ENCODE data around the gene FABP6.
A peak's percentile ranks its signal among the peaks of the same experiment; 100 is the strongest.

Gene FABP6

DNA sequence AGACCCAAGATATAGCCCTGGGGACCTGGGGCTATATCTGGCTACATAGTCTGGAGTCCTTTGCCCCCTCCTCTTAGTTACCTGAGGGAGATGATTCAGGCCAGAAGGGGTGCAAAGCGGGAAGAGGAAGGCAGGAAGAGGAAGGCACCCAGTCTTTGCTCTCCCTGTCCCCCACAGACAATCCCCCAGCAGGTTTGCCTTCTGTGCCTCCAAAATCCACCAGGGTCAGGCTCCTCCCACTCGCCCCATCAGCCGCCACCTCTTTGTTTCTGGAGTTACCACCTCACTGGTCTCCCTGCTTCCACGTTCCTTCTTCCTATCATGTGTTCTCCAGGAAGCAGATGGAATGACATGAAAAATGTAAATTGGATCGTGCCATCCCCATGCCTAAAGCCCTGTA is 31.2 kb upstream of the FABP6 start:
- H3K4me3 ChIP-seq (ENCODE audit: low read depth, low read length) = peak overlapping the region; percentile 29; the same call in 1 of the 2 replicates
- H3K36me3 ChIP-seq = no peaks in the 10 kb centered on the region
- DNase-seq = no peak
- TF ChIP-seq, protein P1, sequence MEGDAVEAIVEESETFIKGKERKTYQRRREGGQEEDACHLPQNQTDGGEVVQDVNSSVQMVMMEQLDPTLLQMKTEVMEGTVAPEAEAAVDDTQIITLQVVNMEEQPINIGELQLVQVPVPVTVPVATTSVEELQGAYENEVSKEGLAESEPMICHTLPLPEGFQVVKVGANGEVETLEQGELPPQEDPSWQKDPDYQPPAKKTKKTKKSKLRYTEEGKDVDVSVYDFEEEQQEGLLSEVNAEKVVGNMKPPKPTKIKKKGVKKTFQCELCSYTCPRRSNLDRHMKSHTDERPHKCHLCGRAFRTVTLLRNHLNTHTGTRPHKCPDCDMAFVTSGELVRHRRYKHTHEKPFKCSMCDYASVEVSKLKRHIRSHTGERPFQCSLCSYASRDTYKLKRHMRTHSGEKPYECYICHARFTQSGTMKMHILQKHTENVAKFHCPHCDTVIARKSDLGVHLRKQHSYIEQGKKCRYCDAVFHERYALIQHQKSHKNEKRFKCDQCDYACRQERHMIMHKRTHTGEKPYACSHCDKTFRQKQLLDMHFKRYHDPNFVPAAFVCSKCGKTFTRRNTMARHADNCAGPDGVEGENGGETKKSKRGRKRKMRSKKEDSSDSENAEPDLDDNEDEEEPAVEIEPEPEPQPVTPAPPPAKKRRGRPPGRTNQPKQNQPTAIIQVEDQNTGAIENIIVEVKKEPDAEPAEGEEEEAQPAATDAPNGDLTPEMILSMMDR (IDR thresholded peaks at IDR 0.05; ENCODE audit: low read depth, low read length) = no peak
- no peaks in the 10 kb centered on the region for H3K27me3 ChIP-seq
- no peaks in the 10 kb centered on the region for H3K9me3 ChIP-seq
- peaks cover 18% of the 10 kb centered on the region for H3K4me1 ChIP-seq

DNA sequence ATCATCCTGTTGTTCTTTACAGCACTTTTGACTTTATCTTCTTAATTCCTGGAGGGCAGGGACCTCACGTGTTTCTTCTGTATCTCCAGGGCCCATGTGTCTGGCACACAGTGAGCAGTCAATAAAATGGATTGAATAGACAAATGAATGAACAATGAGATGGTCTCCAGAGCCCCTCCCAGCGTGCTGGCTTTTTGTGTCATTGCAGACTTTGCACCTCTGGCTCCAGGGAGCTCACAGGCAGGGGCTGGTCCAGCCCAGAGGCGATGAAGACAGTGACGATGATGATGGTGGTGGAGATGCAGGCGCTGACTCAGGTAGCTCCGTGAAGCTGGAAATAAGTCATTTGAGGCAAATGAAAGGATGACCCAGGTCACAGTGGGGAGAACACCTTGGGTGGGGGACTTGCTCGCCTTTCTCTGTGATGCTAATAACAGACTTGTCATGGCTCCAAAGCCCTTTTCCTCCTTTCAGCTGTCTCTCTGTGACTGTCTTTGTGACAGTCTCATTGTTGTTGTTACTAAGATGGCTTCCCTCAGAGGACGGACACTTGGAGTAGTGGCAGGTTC is 30.4 kb upstream of the FABP6 start:
- DNase-seq = peak; percentile 40
- H3K36me3 ChIP-seq = no peaks in the 10 kb centered on the region
- H3K9me3 ChIP-seq = no peaks in the 10 kb centered on the region
- peaks cover 18% of the 10 kb centered on the region for H3K4me1 ChIP-seq
- peak overlapping the region; percentile 66 for H3K4me3 ChIP-seq (ENCODE audit: low read depth, low read length)
- TF ChIP-seq, protein P1 (IDR thresholded peaks at IDR 0.05; ENCODE audit: low read depth, low read length) = no peak
- H3K27me3 ChIP-seq = no peaks in the 10 kb centered on the region

DNA sequence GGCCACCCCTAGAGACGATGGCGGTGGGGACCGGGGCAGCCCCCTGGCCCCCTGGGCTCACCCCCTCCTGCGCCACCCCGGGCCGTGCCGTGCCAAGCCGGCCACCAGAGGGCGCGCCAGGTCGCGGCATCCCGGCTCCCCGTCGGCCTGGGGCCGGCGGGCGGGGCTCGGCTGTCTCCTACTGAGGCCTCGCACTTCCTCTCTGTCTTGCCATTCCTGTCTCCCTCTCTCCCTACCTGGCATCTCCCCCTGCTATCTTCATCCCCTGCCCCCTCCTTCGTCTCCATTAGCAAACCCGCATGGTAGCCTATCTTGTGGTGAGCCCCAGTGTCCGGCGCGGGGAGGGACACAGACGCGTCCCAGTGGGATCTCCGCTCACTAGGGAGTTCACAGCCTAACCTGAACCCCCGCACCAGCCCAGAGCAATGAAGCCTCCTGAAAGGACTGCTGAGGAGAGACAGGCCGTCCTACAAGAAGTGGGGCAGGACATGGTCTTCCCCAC is 29.8 kb upstream of the FABP6 start:
- no peaks in the 10 kb centered on the region for H3K36me3 ChIP-seq
- peaks cover 18% of the 10 kb centered on the region for H3K4me1 ChIP-seq
- peak overlapping the region; percentile 66 for H3K4me3 ChIP-seq (ENCODE audit: low read depth, low read length)
- no peaks in the 10 kb centered on the region for H3K9me3 ChIP-seq
- TF ChIP-seq, protein P1 (IDR thresholded peaks at IDR 0.05; ENCODE audit: low read depth, low read length) = peak; percentile 71
- H3K27me3 ChIP-seq = no peaks in the 10 kb centered on the region
- peak; percentile 87 for DNase-seq

DNA sequence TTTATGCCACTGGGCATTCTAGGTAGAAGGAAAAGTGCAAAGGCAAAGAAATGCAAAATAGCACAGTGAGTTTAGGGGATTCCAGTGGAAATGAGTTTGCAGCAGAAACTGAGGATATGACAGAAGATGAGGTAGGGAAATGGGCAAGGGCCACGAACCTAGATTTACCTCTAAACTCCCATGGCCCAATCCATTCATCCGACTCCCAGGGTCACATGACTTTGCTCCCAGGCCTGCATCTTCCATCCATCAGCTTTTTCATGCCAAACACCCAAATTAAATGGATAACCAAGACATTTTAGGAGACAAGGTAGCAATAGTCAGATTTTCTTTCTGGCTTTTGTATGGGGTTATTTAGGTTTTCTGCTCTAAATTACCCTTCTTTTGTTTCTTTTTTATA is 22.2 kb upstream of the FABP6 start:
- Histone ChIP-seq H3K9me3 (no peaks in the 10 kb centered on the region), H3K36me3 (no peaks in the 10 kb centered on the region), H3K4me3 (ENCODE audit: low read depth, low read length) (no peak overlapping the region), H3K27me3 (no peaks in the 10 kb centered on the region), H3K4me1 (no peaks in the 10 kb centered on the region)
- TF ChIP-seq, protein P1 (IDR thresholded peaks at IDR 0.05; ENCODE audit: low read depth, low read length) = no peak
- DNase-seq = no peak

DNA sequence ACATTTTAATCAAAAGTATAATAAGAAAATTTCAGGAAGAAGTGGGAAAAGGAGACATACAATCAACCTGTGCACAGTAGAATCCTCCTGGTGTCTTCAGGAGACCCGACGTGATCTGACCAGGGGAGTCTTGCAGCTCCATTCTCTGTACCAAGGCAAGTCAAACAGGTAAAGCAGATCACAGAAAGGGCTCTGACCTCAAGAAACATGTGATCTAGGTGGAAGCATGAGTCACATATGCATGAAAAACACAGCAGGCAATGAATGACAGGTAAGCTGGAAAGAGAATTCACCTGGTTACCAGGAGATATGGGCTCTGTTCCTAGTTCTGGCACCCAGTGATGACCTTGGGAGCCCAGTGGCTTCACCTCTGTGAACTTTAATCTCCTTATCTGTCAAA is 19.4 kb upstream of the FABP6 start:
- H3K4me3 ChIP-seq (ENCODE audit: low read depth, low read length) = no peak overlapping the region
- H3K27me3 ChIP-seq = no peaks in the 10 kb centered on the region
- TF ChIP-seq, protein P1 (IDR thresholded peaks at IDR 0.05; ENCODE audit: low read depth, low read length) = no peak
- no peaks in the 10 kb centered on the region for H3K36me3 ChIP-seq
- DNase-seq = no peak
- H3K4me1 ChIP-seq = no peaks in the 10 kb centered on the region
- H3K9me3 ChIP-seq = no peaks in the 10 kb centered on the region

DNA sequence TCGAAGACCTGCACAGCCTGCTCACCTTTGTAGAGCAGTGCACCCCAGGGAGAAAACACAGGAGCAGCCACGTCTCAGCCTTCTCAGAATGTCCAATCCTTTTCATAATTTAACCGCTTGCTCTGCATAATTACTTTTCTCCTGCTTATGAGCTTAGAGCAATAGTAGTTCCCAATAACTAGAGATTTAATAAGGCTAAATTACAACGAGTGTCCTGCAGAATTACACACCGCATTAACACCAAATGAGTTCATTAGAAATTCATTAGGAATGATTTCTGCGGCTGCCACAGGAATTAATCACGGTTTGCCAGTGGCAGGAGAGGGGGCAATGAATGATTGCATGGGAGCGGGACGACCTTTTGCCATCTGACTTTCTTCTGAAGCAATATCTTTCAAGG is 18.7 kb upstream of the FABP6 start:
- no peaks in the 10 kb centered on the region for H3K4me1 ChIP-seq
- DNase-seq = no peak
- H3K36me3 ChIP-seq = no peaks in the 10 kb centered on the region
- H3K9me3 ChIP-seq = no peaks in the 10 kb centered on the region
- H3K27me3 ChIP-seq = no peaks in the 10 kb centered on the region
- no peak overlapping the region for H3K4me3 ChIP-seq (ENCODE audit: low read depth, low read length)
- TF ChIP-seq, protein P1 (IDR thresholded peaks at IDR 0.05; ENCODE audit: low read depth, low read length) = no peak

Measured in BE2C (cell line).